IMR-90 (cell line): ENCODE data around the gene AZGP1. TPM values are rescaled to one million over a fixed set of nuclear protein-coding genes. Genes with fewer than 3 reads are reported as not detected.

Source experiments
- ATAC-seq: fragments of 200-7000 bp; cut with Tn5 transposase; 2 replicates; pipeline ENCODE4 v1.9.1; 2020; ENCODE audit warnings: low read depth, mild to moderate bottlenecking, moderate library complexity
- BruUV-seq: library from RNA; stranded (reverse); fragments of 400-500 nt; replicated peaks from 2 replicates; lab custom pipeline; 2021; lab: Mats Ljungman, UMichigan
- CTCF ChIA-PET: fragments of 300-600 bp; formaldehyde crosslinking; extraction: SDS; loops from one replicate; lab custom pipeline; 2021; ENCODE audit warnings: antibody characterized with exemption; lab: Yijun Ruan, JAX
- POLR2A ChIA-PET: fragments of 300-600 bp; sonication (Branson Sonifier 250); formaldehyde crosslinking; loops from one replicate; lab custom pipeline; 2022; ENCODE audit warnings: antibody characterized with exemption; ENCODE audit not compliant: unreplicated experiment; lab: Charles Lee
- DNase-seq: peaks from one replicate; pipeline ENCODE4 v3.0.0; 2013
- H2AFZ ChIP-seq: replicated peaks from 2 replicates; pipeline ENCODE3; 2013; ENCODE audit warnings: low read length, mild to moderate bottlenecking; ENCODE audit not compliant: poor library complexity
- H2AK5ac ChIP-seq: 2 replicates; pipeline ENCODE4 v1.6.1; 2013; ENCODE audit warnings: low read depth, low read length, inconsistent platforms
- H2AK9ac ChIP-seq: replicated peaks from 2 replicates; pipeline ENCODE3; 2013; ENCODE audit warnings: mild to moderate bottlenecking, low read depth, low read length, moderate library complexity; ENCODE audit not compliant: poor library complexity
- H2BK120ac ChIP-seq: 2 replicates; pipeline ENCODE4 v1.6.1; 2013; ENCODE audit warnings: low read depth, low read length, inconsistent platforms
- H2BK15ac ChIP-seq: 3 replicates; pipeline ENCODE4 v1.6.1; 2013; ENCODE audit warnings: low read depth, low read length, inconsistent platforms
- H2BK20ac ChIP-seq: 2 replicates; pipeline ENCODE4 v1.6.1; 2013; ENCODE audit warnings: low read depth, mild to moderate bottlenecking, inconsistent platforms, low read length, moderate library complexity
- H2BK5ac ChIP-seq: 2 replicates; pipeline ENCODE4 v1.6.1; 2013; ENCODE audit warnings: mild to moderate bottlenecking, low read depth, low read length, inconsistent platforms; ENCODE audit not compliant: poor library complexity, severe bottlenecking
- H3K14ac ChIP-seq: replicated peaks from 2 replicates; pipeline ENCODE4 v1.6.1; 2013; ENCODE audit warnings: low read depth, low read length, inconsistent platforms
- H3K18ac ChIP-seq: 2 replicates; pipeline ENCODE4 v1.6.1; 2013; ENCODE audit warnings: low read depth, low read length, control low read depth
- H3K23ac ChIP-seq: 2 replicates; pipeline ENCODE4 v1.6.1; 2013; ENCODE audit warnings: low read depth, low read length, inconsistent platforms
- H3K27ac ChIP-seq: 2 replicates; pipeline ENCODE4 v1.5.1; 2013; ENCODE audit warnings: mild to moderate bottlenecking, control low read depth, low read length; ENCODE audit not compliant: insufficient read depth
- H3K27me3 ChIP-seq: 2 replicates; pipeline ENCODE4 v1.6.1; 2013; ENCODE audit warnings: low read length; ENCODE audit not compliant: control insufficient read depth, insufficient read depth
- H3K36me3 ChIP-seq: 2 replicates; pipeline ENCODE4 v1.6.1; 2013; ENCODE audit warnings: low read length, mixed read lengths; ENCODE audit not compliant: control insufficient read depth, insufficient read depth
- H3K4ac ChIP-seq: 2 replicates; pipeline ENCODE4 v1.6.1; 2013; ENCODE audit warnings: low read depth, low read length, inconsistent platforms
- H3K4me1 ChIP-seq: 2 replicates; pipeline ENCODE4 v1.6.1; 2013; ENCODE audit warnings: low read length, mixed read lengths; ENCODE audit not compliant: control insufficient read depth, insufficient read depth
- H3K4me2 ChIP-seq: 2 replicates; pipeline ENCODE4 v1.6.1; 2013; ENCODE audit warnings: low read depth, mild to moderate bottlenecking, control low read depth, low read length, moderate library complexity
- H3K4me3 ChIP-seq: 2 replicates; pipeline ENCODE4 v1.5.1; 2013; ENCODE audit warnings: low read depth, mild to moderate bottlenecking, control low read depth, low read length, moderate library complexity; ENCODE audit not compliant: insufficient read depth
- H3K56ac ChIP-seq: 2 replicates; pipeline ENCODE4 v1.6.1; 2013; ENCODE audit warnings: low read length, inconsistent platforms; ENCODE audit not compliant: insufficient read depth; ENCODE audit errors: extremely low read depth
- H3K79me1 ChIP-seq, 2 experiments: 2 replicates each; pipeline ENCODE4 v1.6.1; 2013; ENCODE audit warnings: low read length in 2 of 2, inconsistent platforms in 1 of 2, low read depth in 1 of 2
- H3K9ac ChIP-seq: 2 replicates; pipeline ENCODE4 v1.6.1; 2013; ENCODE audit warnings: low read depth, low read length, control low read depth
- H3K9me1 ChIP-seq: 2 replicates; pipeline ENCODE4 v1.6.1; 2013; ENCODE audit warnings: low read length, inconsistent platforms; ENCODE audit not compliant: insufficient read depth
- H3K9me3 ChIP-seq: 2 replicates; pipeline ENCODE4 v1.6.1; 2013; ENCODE audit warnings: low read length; ENCODE audit not compliant: control insufficient read depth, insufficient read depth
- H4K20me1 ChIP-seq: 2 replicates; pipeline ENCODE4 v1.6.1; 2013; ENCODE audit warnings: low read length, inconsistent platforms; ENCODE audit not compliant: insufficient read depth
- H4K5ac ChIP-seq: 2 replicates; pipeline ENCODE4 v1.6.1; 2013; ENCODE audit warnings: mild to moderate bottlenecking, low read depth, low read length, control low read depth
- H4K8ac ChIP-seq, 2 experiments: 2 replicates each; pipeline ENCODE4 v1.6.1; 2013; ENCODE audit warnings: low read depth in 2 of 2, low read length in 2 of 2, control low read depth in 1 of 2, inconsistent platforms in 1 of 2
- H4K91ac ChIP-seq: 2 replicates; pipeline ENCODE4 v1.6.1; 2013; ENCODE audit warnings: low read depth, low read length, inconsistent platforms; ENCODE audit not compliant: insufficient read depth
- CHD1 ChIP-seq: IDR thresholded peaks from 2 replicates; pipeline ENCODE4 v1.6.1; 2012; ENCODE audit warnings: low read depth, low read length, improper control_type of control experiment
- MAFK ChIP-seq: IDR thresholded peaks from 2 replicates; pipeline ENCODE4 v1.6.1; 2012; ENCODE audit warnings: low read depth, low read length, improper control_type of control experiment
- MAZ ChIP-seq: IDR thresholded peaks from 2 replicates; pipeline ENCODE4 v1.6.1; 2012; ENCODE audit warnings: low read depth, mild to moderate bottlenecking, low read length, improper control_type of control experiment, moderate library complexity, borderline replicate concordance
- MXI1 ChIP-seq: IDR thresholded peaks from 2 replicates; pipeline ENCODE4 v1.6.1; 2012; ENCODE audit warnings: low read depth, mild to moderate bottlenecking, low read length, moderate library complexity, borderline replicate concordance
- NFE2L2 ChIP-seq: fragments of 150-350 bp; IDR thresholded peaks from 2 replicates; pipeline ENCODE4 v1.6.1; 2016; ENCODE audit warnings: low read depth, mild to moderate bottlenecking, low read length
- RAD21 ChIP-seq: IDR thresholded peaks from 2 replicates; pipeline ENCODE4 v1.6.1; 2012; ENCODE audit warnings: low read length, improper control_type of control experiment
- SMC3 ChIP-seq: fragments of 150-350 bp; IDR thresholded peaks from 2 replicates; pipeline ENCODE4 v1.6.1; 2016; ENCODE audit warnings: low read depth, mild to moderate bottlenecking, antibody characterized with exemption, low read length, moderate library complexity
- WGBS, 2 experiments: methylation state at CpG; one replicate each; pipeline versions ENCODE4 v1.1.5 to v1.1.7; 2013; ENCODE audit warnings: missing lambda C conversion rate in 2 of 2; ENCODE audit not compliant: insufficient read length in 1 of 2; ENCODE audit errors: extremely low coverage in 2 of 2; 5-methylcytosine and 5-hydroxymethylcytosine counted together
- dilution Hi-C: fragments of 300-500 bp; cut with HindIII; formaldehyde crosslinking; loops from one replicate; pipeline ENCODE4 v1.14.3; 2018; ENCODE audit warnings: low sequenced_read_pairs; ENCODE audit not compliant: unreplicated experiment
- in situ Hi-C: fragments of 300-500 bp; cut with MboI; formaldehyde crosslinking; loops from 3 replicates; pipeline ENCODE4 v1.14.3; 2019; ENCODE audit warnings: low sequenced_read_pairs, inconsistent platforms, mixed read lengths
- intact Hi-C: fragments of 100-400 bp; cut with micrococcal nuclease; formaldehyde crosslinking; loops from 2 replicates; pipeline ENCODE4 v1.10.0; 2022
- polyA plus RNA-seq, 3 experiments: library from polyadenylated mRNA; depleted of rRNA; stranded (reverse); fragments of >200 nt; gene quantifications; 2 replicates each; pipeline ENCODE4 v1.2.3, GENCODE V29; 2012; ENCODE audit warnings: low replicate concordance in 1 of 3
- total RNA-seq: library from RNA; depleted of rRNA; stranded (reverse); fragments of >200 nt; gene quantifications from 2 replicates; pipeline ENCODE4 v1.2.3, GENCODE V29; 2012
- TF ChIP-seq, protein P1 (sequence below): fragments of 150-350 bp; IDR thresholded peaks from 2 replicates; pipeline ENCODE4 v1.6.1; 2017; ENCODE audit warnings: mild to moderate bottlenecking, antibody characterized with exemption, low read length, low read depth
- TF ChIP-seq, protein P2 (sequence below): conservative IDR thresholded peaks from 2 replicates; pipeline ENCODE4 v1.5.1; 2012; ENCODE audit warnings: mild to moderate bottlenecking, low read depth, low read length, improper control_type of control experiment

AZGP1 gene
- total and polyA plus RNA-seq, 2 of the 4 experiments (the other 2 are of a cell fraction): not detected

DNA sequence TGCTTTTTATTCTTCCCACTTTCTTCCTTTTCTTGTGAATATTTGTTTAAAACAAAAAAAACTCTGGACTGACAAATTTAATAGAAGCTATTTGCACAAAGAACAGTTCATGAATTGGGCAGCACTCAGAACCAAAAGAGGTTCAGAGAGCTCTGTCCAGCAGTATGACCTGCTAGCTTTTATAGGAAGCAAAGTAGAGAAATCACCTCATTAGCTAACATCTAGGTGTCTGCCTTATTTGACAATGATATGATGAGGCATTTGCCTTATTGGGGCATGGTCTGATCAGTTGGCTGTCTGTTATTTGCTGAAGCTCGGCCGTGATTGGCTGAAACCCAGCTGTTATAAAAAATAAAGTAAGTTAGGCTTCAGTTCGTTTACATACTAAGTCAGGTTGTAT lies 55.7 kb downstream of the AZGP1 start:
- ChIA-PET CTCF (no interaction called here), POLR2A (no interaction called here)
- Histone ChIP-seq H3K9me3 (no peaks in the 10 kb centered on the region), H2BK120ac (no peak overlapping the region), H3K27ac (no peak overlapping the region), H3K27me3 (no peaks in the 10 kb centered on the region), H3K14ac (no peak overlapping the region), H2BK20ac (no peak overlapping the region), H4K8ac (peak overlapping the region; percentile 97 to 99; a peak in 3 of 4 replicates), H3K56ac (no peak overlapping the region), H3K36me3 (peaks cover 11% of the 10 kb centered on the region), H4K20me1 (peaks cover 23% of the 10 kb centered on the region; the same call in 1 of the 2 replicates), H3K23ac (no peak overlapping the region), H2AK5ac (no peak overlapping the region), H4K91ac (no peak overlapping the region), H3K18ac (no peak overlapping the region), H3K9me1 (peaks cover 4% of the 10 kb centered on the region; the same call in 1 of the 2 replicates), H3K79me1 (peaks cover 3 to 48% of the 10 kb centered on the region in 2 experiments), H2BK5ac (no peak overlapping the region), H3K4ac (no peak overlapping the region; the same call in 1 of the 2 replicates), H4K5ac (peak overlapping the region; percentile 99), H3K9ac (no peak overlapping the region), H2AFZ (no peak overlapping the region), H2BK15ac (no peak overlapping the region), H3K4me1 (peaks cover 6% of the 10 kb centered on the region), H3K4me3 (peak overlapping the region; percentile 98), H2AK9ac (peak overlapping the region; percentile 12), H3K4me2 (peak overlapping the region; percentile 74)
- dilution Hi-C loops: no loop called here
- BruUV-seq: no TSS peak
- intact Hi-C loops: loop anchor here (10.0 kb wide), 1 partner anchor 135 kb away; no protein-coding TSS in a partner anchor
- DNase-seq (peak; percentile 9), ATAC-seq (no peak)
- in situ Hi-C loops: no loop called here
- WGBS, 2 experiments: 100% methylated on average over 2 of the region's 3 CpGs; no CpG with 5 or more reads in 1 of the 2 experiments
- TF ChIP-seq MXI1 (no peak), SMC3 (no peak), MAZ (no peak), MAFK (no peak), RAD21 (no peak), CHD1 (no peak), NFE2L2 (no peak)
- TF ChIP-seq, protein P1, sequence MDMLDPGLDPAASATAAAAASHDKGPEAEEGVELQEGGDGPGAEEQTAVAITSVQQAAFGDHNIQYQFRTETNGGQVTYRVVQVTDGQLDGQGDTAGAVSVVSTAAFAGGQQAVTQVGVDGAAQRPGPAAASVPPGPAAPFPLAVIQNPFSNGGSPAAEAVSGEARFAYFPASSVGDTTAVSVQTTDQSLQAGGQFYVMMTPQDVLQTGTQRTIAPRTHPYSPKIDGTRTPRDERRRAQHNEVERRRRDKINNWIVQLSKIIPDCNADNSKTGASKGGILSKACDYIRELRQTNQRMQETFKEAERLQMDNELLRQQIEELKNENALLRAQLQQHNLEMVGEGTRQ: no peak
- TF ChIP-seq, protein P2, sequence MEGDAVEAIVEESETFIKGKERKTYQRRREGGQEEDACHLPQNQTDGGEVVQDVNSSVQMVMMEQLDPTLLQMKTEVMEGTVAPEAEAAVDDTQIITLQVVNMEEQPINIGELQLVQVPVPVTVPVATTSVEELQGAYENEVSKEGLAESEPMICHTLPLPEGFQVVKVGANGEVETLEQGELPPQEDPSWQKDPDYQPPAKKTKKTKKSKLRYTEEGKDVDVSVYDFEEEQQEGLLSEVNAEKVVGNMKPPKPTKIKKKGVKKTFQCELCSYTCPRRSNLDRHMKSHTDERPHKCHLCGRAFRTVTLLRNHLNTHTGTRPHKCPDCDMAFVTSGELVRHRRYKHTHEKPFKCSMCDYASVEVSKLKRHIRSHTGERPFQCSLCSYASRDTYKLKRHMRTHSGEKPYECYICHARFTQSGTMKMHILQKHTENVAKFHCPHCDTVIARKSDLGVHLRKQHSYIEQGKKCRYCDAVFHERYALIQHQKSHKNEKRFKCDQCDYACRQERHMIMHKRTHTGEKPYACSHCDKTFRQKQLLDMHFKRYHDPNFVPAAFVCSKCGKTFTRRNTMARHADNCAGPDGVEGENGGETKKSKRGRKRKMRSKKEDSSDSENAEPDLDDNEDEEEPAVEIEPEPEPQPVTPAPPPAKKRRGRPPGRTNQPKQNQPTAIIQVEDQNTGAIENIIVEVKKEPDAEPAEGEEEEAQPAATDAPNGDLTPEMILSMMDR: no peak
